Measurements from ENCODE around the gene MAPKAPK5.

MAPKAPK5 gene

GRCh38 chr12:111893287-111893686, 51.3 kb downstream of the MAPKAPK5 start:
- peaks cover 69% of the 10 kb centered on the region for H3K36me3 ChIP-seq (ENCODE audit: control insufficient read depth, low read length)
- H3K79me2 ChIP-seq (ENCODE audit: control insufficient read depth, low read length), result no peaks in the 10 kb centered on the region
- H3K4me3 ChIP-seq (ENCODE audit: low read length), result no peak overlapping the region
- H3K27ac ChIP-seq (ENCODE audit: low read depth, low read length), result no peak overlapping the region
- no peaks in the 10 kb centered on the region for H3K9me2 ChIP-seq (replicated peaks; ENCODE audit: control insufficient read depth, low read length)
- H3F3A ChIP-seq (ENCODE audit: control insufficient read depth, insufficient read depth), result no peaks in the 10 kb centered on the region
- no peaks in the 10 kb centered on the region for H3K9me3 ChIP-seq (ENCODE audit: control insufficient read depth, insufficient read depth, low read length)
- H4K20me1 ChIP-seq (ENCODE audit: control insufficient read depth, insufficient read depth, low read depth, low read length), result no peaks in the 10 kb centered on the region
- no peaks in the 10 kb centered on the region for H3K4me1 ChIP-seq (ENCODE audit: control insufficient read depth, low read length)
- H3K27me3 ChIP-seq (ENCODE audit: control insufficient read depth, low read length), result no peaks in the 10 kb centered on the region
- TF ChIP-seq EZH2phosphoT487 (IDR thresholded peaks at IDR 0.05; ENCODE audit: borderline replicate concordance, low read length), result no peak
- TF ChIP-seq, protein P1, sequence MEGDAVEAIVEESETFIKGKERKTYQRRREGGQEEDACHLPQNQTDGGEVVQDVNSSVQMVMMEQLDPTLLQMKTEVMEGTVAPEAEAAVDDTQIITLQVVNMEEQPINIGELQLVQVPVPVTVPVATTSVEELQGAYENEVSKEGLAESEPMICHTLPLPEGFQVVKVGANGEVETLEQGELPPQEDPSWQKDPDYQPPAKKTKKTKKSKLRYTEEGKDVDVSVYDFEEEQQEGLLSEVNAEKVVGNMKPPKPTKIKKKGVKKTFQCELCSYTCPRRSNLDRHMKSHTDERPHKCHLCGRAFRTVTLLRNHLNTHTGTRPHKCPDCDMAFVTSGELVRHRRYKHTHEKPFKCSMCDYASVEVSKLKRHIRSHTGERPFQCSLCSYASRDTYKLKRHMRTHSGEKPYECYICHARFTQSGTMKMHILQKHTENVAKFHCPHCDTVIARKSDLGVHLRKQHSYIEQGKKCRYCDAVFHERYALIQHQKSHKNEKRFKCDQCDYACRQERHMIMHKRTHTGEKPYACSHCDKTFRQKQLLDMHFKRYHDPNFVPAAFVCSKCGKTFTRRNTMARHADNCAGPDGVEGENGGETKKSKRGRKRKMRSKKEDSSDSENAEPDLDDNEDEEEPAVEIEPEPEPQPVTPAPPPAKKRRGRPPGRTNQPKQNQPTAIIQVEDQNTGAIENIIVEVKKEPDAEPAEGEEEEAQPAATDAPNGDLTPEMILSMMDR (IDR thresholded peaks at IDR 0.05; ENCODE audit: low read depth, low read length, poor library complexity, severe bottlenecking), result no peak
- H3K4me2 ChIP-seq (ENCODE audit: low read length), result no peak overlapping the region

GRCh38 chr12:111894556-111894955, 52.5 kb downstream of the MAPKAPK5 start:
- Histone ChIP-seq H3K9me2 (replicated peaks; ENCODE audit: control insufficient read depth, low read length) (no peaks in the 10 kb centered on the region), H4K20me1 (ENCODE audit: control insufficient read depth, insufficient read depth, low read depth, low read length) (no peaks in the 10 kb centered on the region), H3K36me3 (ENCODE audit: control insufficient read depth, low read length) (peaks cover 67% of the 10 kb centered on the region)

DNA sequence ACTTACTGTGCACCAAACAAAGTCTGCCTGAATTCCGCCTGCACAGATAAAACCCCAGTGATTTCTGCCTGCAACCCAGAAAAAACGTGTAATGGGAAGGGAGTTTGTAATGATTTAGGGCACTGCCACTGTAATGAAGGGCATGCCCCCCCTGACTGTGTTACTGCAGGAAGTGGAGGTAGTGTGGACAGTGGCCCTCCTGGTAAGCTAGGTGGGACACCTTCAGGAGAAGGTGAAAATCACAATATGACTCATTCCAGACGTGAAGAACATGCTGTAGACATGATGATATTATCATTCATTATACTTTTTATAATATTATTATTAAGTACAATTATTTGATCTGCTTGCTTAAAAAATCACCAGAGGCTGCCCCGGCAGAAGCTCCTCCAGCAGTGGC, 59.2 kb downstream of the MAPKAPK5 start:
- Histone ChIP-seq H3K9me2 (replicated peaks; ENCODE audit: control insufficient read depth, low read length) (no peaks in the 10 kb centered on the region), H3K79me2 (ENCODE audit: control insufficient read depth, low read length) (no peaks in the 10 kb centered on the region), H3K27ac (ENCODE audit: low read depth, low read length) (no peak overlapping the region), H3K27me3 (ENCODE audit: control insufficient read depth, low read length) (no peaks in the 10 kb centered on the region), H3F3A (ENCODE audit: control insufficient read depth, insufficient read depth) (no peaks in the 10 kb centered on the region; the same call in 1 of the 2 replicates), H3K4me2 (ENCODE audit: low read length) (no peak overlapping the region), H3K4me1 (ENCODE audit: control insufficient read depth, low read length) (no peaks in the 10 kb centered on the region), H4K20me1 (ENCODE audit: control insufficient read depth, insufficient read depth, low read depth, low read length) (no peaks in the 10 kb centered on the region), H3K36me3 (ENCODE audit: control insufficient read depth, low read length) (peaks cover 45% of the 10 kb centered on the region), H3K9me3 (ENCODE audit: control insufficient read depth, insufficient read depth, low read length) (no peaks in the 10 kb centered on the region), H3K4me3 (ENCODE audit: low read length) (no peak overlapping the region)
- TF ChIP-seq EZH2phosphoT487 (IDR thresholded peaks at IDR 0.05; ENCODE audit: borderline replicate concordance, low read length), result no peak
- TF ChIP-seq, protein P1 (IDR thresholded peaks at IDR 0.05; ENCODE audit: low read depth, low read length, poor library complexity, severe bottlenecking), result no peak

More at GRCh38 chr12:111894556-111894955, 52.5 kb downstream of the MAPKAPK5 start:
- no peak overlapping the region for H3K4me3 ChIP-seq (ENCODE audit: low read length)
- H3K9me3 ChIP-seq (ENCODE audit: control insufficient read depth, insufficient read depth, low read length), result no peaks in the 10 kb centered on the region
- no peaks in the 10 kb centered on the region for H3K4me1 ChIP-seq (ENCODE audit: control insufficient read depth, low read length)
- H3K79me2 ChIP-seq (ENCODE audit: control insufficient read depth, low read length), result no peaks in the 10 kb centered on the region
- no peaks in the 10 kb centered on the region for H3F3A ChIP-seq (ENCODE audit: control insufficient read depth, insufficient read depth)
- TF ChIP-seq, protein P1 (IDR thresholded peaks at IDR 0.05; ENCODE audit: low read depth, low read length, poor library complexity, severe bottlenecking), result no peak
- no peak for TF ChIP-seq EZH2phosphoT487 (IDR thresholded peaks at IDR 0.05; ENCODE audit: borderline replicate concordance, low read length)
- H3K4me2 ChIP-seq (ENCODE audit: low read length), result no peak overlapping the region
- no peaks in the 10 kb centered on the region for H3K27me3 ChIP-seq (ENCODE audit: control insufficient read depth, low read length)
- H3K27ac ChIP-seq (ENCODE audit: low read depth, low read length), result no peak overlapping the region
